Fibroblast of lung (primary cell): Measurements from ENCODE around the gene CSF2.

Source experiments
- EZH2 ChIP-seq: IDR thresholded peaks from 2 replicates; pipeline ENCODE4 v1.5.1; 2012; ENCODE audit warnings: low read length, control low read depth, mild to moderate bottlenecking; ENCODE audit errors: missing control alignments
- TF ChIP-seq, protein P1 (sequence below), 2 donors: IDR thresholded peaks in 1 of 2; conservative IDR thresholded peaks in 1 of 2; 1 replicate in 1 of 2; 2 replicates in 1 of 2; pipeline ENCODE4 v1.5.1; 2011 to 2012; ENCODE audit warnings: low read length in 2 of 2, control low read depth in 1 of 2, inconsistent platforms in 1 of 2, low read depth in 1 of 2, mild to moderate bottlenecking in 1 of 2

DNA sequence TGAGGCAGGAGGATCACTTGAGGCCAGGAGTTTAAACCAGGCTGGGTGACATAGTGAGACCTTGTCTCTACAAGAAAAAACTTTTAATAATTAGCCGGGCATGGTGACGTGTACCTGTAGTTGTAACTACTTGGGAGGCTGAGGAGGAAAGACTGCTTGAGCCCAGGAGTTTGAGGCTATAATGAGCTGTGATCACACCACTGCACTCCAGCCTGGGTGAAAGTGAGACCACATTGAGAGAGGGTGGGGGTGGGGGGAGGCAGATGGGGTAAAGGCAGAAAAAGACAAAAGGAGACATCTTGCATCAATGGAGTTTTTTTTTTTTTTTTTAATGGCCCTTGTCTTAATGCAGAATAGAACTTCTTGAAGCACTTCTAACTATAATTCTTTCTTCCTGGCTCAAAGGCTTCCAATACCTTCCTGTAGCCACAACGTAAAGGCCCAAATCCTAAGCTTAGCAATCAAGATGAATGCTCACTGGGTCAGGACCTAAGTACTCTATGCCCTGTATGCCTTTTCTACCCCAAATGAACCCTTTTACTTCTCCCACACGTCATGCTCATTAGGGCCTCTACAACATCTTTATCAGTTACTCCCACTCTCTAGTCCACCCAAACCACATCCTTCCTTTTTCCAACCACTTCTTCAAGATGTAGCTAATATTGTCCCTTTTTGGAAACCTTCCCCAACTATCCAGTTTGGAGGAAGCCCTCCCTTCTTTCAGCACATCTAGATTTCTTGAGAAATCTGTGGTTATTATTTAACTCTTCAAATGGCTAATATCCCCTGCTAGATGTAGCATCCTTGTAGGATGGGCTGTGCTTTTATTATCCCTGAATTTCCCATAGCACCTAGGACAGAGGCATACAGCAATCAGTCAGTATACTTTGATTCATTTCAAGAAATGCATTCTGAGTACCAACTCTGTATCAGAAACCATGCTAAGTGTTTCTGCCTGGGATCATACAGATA is 40.8 kb downstream of the CSF2 start:
- TF ChIP-seq, protein P1, sequence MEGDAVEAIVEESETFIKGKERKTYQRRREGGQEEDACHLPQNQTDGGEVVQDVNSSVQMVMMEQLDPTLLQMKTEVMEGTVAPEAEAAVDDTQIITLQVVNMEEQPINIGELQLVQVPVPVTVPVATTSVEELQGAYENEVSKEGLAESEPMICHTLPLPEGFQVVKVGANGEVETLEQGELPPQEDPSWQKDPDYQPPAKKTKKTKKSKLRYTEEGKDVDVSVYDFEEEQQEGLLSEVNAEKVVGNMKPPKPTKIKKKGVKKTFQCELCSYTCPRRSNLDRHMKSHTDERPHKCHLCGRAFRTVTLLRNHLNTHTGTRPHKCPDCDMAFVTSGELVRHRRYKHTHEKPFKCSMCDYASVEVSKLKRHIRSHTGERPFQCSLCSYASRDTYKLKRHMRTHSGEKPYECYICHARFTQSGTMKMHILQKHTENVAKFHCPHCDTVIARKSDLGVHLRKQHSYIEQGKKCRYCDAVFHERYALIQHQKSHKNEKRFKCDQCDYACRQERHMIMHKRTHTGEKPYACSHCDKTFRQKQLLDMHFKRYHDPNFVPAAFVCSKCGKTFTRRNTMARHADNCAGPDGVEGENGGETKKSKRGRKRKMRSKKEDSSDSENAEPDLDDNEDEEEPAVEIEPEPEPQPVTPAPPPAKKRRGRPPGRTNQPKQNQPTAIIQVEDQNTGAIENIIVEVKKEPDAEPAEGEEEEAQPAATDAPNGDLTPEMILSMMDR (conservative IDR thresholded peaks at IDR 0.05 in 1 of 2, IDR thresholded peaks at IDR 0.05 in 1 of 2; ENCODE audit: low read depth in 1 of 2, low read length in 2 of 2): no peak
- TF ChIP-seq EZH2: no peak
